NT2/D1 (cell line): ENCODE results near the gene ZNF253.

Experiments used
- SUZ12 ChIP-seq: IDR thresholded peaks from 2 replicates; pipeline ENCODE4 v1.6.1; 2011; ENCODE audit not compliant: insufficient read length, insufficient read depth; ENCODE audit errors: extremely low read depth
- YY1 ChIP-seq: IDR thresholded peaks from 2 replicates; pipeline ENCODE4 v1.6.1; 2011; ENCODE audit not compliant: insufficient read length, insufficient read depth
- ZNF274 ChIP-seq: IDR thresholded peaks from 2 replicates; pipeline ENCODE4 v1.6.1; 2011; ENCODE audit warnings: mild to moderate bottlenecking, low read depth, low read length

DNA sequence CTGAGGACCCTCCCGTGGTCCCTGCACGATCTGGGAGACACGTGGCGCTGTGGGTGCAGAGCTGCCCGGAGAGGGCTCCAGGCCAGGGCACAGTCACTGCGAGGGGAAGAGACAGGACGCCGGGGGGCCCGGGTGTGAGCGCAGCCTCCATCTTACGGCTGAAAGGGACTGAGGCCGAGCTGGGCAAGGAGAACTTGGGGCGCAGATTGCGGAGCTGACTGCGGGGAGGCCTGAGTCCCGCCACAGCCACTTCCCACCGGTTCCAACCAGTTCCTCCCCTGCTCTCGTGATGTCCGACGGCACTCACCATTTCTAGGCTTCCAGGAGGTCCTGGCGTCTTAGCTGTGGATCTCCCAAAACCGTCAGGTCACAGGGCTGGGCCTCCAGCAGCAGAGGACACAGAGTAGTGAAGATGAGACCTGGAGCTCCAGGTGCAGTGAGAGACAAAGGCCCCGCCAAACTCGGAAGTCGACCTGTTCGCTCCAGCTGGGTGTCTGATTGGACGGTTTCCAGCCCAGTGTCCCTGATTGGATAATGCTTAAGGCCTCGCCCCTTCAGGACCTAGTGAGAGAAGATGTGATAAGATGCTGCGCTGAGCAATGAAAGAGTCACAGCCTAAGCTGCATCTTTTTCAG is 4.8 kb upstream of the ZNF253 start:
- no peak for TF ChIP-seq ZNF274
- no peak for TF ChIP-seq YY1
- no peak for TF ChIP-seq SUZ12
